ENCODE results near the gene PAPPA. TPM values are rescaled to one million over a fixed set of nuclear protein-coding genes. Genes with fewer than 3 reads are reported as not detected.

Gene PAPPA
- 0.32 and 2.1 TPM in 2 replicates for total RNA-seq

GRCh38 chr9:116153765-116154333 is at the start of gene PAPPA:
Gene PAPPA (plus strand): TSS chr9:116153791. CDS start chr9:116154173, 382 bp downstream.

